ENCODE measurements around the gene DBNDD2.

The DBNDD2 gene

GRCh38 chr20:45374101-45374467 lies 34.0 kb upstream of the DBNDD2 start:
- no peak overlapping the region for H3K4me3 ChIP-seq (ENCODE audit: low read depth, low read length)
- no peak overlapping the region for H3K27ac ChIP-seq (ENCODE audit: extremely low read depth, low read depth, low read length)
- TF ChIP-seq ZNF362 (tag by site-specific recombination; IDR thresholded peaks at IDR 0.05) (peak; percentile 66), ZBTB8A (tag by site-specific recombination; IDR thresholded peaks at IDR 0.05) (0 out of 2 replicates have a peak, but pooled peaks have one; percentile 0), PRDM1 (tag by site-specific recombination; IDR thresholded peaks at IDR 0.05) (peak; percentile 52; the same call in 1 of the 2 replicates), HIC1 (tag by site-specific recombination; IDR thresholded peaks at IDR 0.05) (no peak), SP7 (tag by site-specific recombination; IDR thresholded peaks at IDR 0.05) (0 out of 2 replicates have a peak, but pooled peaks have one; percentile 6), ZNF121 (tag by site-specific recombination; IDR thresholded peaks at IDR 0.05) (peak; percentile 95), INSM2 (tag by site-specific recombination; IDR thresholded peaks at IDR 0.05) (no peak), ZSCAN23 (tag by site-specific recombination; IDR thresholded peaks at IDR 0.05) (no peak)
- no peaks in the 10 kb centered on the region for H3K9me3 ChIP-seq (ENCODE audit: control insufficient read depth, insufficient read depth, low read depth, low read length)
- H3K36me3 ChIP-seq (ENCODE audit: control insufficient read depth in 2 of 2, insufficient read depth in 1 of 2, low read length in 2 of 2) = peaks cover 0 to 4% of the 10 kb centered on the region in 2 experiments; a peak in 1 of 3 replicates
- H3K4me1 ChIP-seq (ENCODE audit: control insufficient read depth, insufficient read depth, low read length) = no peaks in the 10 kb centered on the region
- POLR2A ChIA-PET = interaction anchor here (1.0 to 1.6 kb wide), 6 partner anchors 11 to 63 kb away, joined by 3 to 14 read pairs (median 8); partner anchors contain the start of genes PIGT, SDC4 and SYS1
- CTCF ChIA-PET = interaction anchor here (0.6 to 5.4 kb wide), 42 partner anchors 9 to 397 kb away, joined by 3 to 95 read pairs (median 6); partner anchors contain the start of genes DBNDD2, PIGT, SDC4 and SYS1

- Histone ChIP-seq H3K9me3 (ENCODE audit: control insufficient read depth, insufficient read depth, low read depth, low read length) (no peaks in the 10 kb centered on the region), H3K36me3 (ENCODE audit: control insufficient read depth in 2 of 2, insufficient read depth in 1 of 2, low read length in 2 of 2) (peaks cover 0 to 4% of the 10 kb centered on the region in 2 experiments; a peak in 1 of 3 replicates), H3K4me1 (ENCODE audit: control insufficient read depth, insufficient read depth, low read length) (no peaks in the 10 kb centered on the region), H3K4me3 (ENCODE audit: low read depth, low read length) (no peak overlapping the region), H3K27ac (ENCODE audit: extremely low read depth, low read depth, low read length) (no peak overlapping the region)
- ChIA-PET POLR2A (interaction anchor here (1.7 kb wide), 1 partner anchor 41 kb away, joined by 3 read pairs; the partner anchor contains the start of gene PIGT), CTCF (interaction anchor here (0.7 to 5.4 kb wide), 14 partner anchors 10 to 396 kb away, joined by 3 to 95 read pairs (median 10); partner anchors contain the start of genes DBNDD2 and SYS1)
- TF ChIP-seq ZNF416 (tag by site-specific recombination; IDR thresholded peaks at IDR 0.05) (no peak), SALL2 (tag by site-specific recombination; IDR thresholded peaks at IDR 0.05; ENCODE audit: borderline replicate concordance) (no peak), ZNF449 (tag by site-specific recombination; IDR thresholded peaks at IDR 0.05) (no peak), ZNF311 (tag by site-specific recombination; IDR thresholded peaks at IDR 0.05; ENCODE audit: borderline replicate concordance) (no peak), SCRT2 (tag by site-specific recombination; IDR thresholded peaks at IDR 0.05) (no peak), ZNF654 (tag by site-specific recombination; IDR thresholded peaks at IDR 0.05; ENCODE audit: low read depth) (no peak), FEZF1 (tag by site-specific recombination; IDR thresholded peaks at IDR 0.05) (no peak)
Observed at GRCh38 chr20:45374966-45375365, 33.1 kb upstream of the DBNDD2 start.

Measured in HEK293 (cell line).